Stimulated activated CD8-positive, alpha-beta memory T cell treated with anti-CD3 and anti-CD28 coated beads, Interleukin-12 subunit alpha, Interleukin-12 subunit beta, amount 100 ng/mL, for 24 hours (primary cell): ENCODE results near the gene PLXNC1.

Source experiments
- DNase-seq: peaks from one replicate; pipeline ENCODE4 v3.0.0-alpha.2; 2020; ENCODE audit errors: extremely low read depth

PLXNC1 gene

GRCh38 chr12:94180558-94181296 is 32.4 kb downstream of the PLXNC1 start:
- DNase-seq = no peak

GRCh38 chr12:94182986-94183707 is 34.8 kb downstream of the PLXNC1 start:
- DNase-seq = no peak

- DNase-seq = no peak
Observed at GRCh38 chr12:94183708-94184379, 35.5 kb downstream of the PLXNC1 start.

GRCh38 chr12:94184995-94185719 is 36.8 kb downstream of the PLXNC1 start:
- DNase-seq = no peak

- no peak for DNase-seq
Observed at GRCh38 chr12:94185801-94186200, 37.4 kb downstream of the PLXNC1 start.

- no peak for DNase-seq
Observed at GRCh38 chr12:94186278-94187241, 38.2 kb downstream of the PLXNC1 start.

- no peak for DNase-seq
Observed at GRCh38 chr12:94187361-94187760, 39.0 kb downstream of the PLXNC1 start.

GRCh38 chr12:94190623-94191022 is 42.2 kb downstream of the PLXNC1 start:
- no peak for DNase-seq

GRCh38 chr12:94191023-94191422 is 42.6 kb downstream of the PLXNC1 start:
- no peak for DNase-seq

- no peak for DNase-seq
Observed at GRCh38 chr12:94191811-94192210, 43.4 kb downstream of the PLXNC1 start.

GRCh38 chr12:94192506-94192905 is 44.1 kb downstream of the PLXNC1 start:
- no peak for DNase-seq

- no peak for DNase-seq
Observed at GRCh38 chr12:94193168-94193567, 44.8 kb downstream of the PLXNC1 start.

- no peak for DNase-seq
Observed at GRCh38 chr12:94195483-94195882, 47.1 kb downstream of the PLXNC1 start.

- DNase-seq = no peak
Observed at GRCh38 chr12:94198469-94198868, 50.1 kb downstream of the PLXNC1 start.

- no peak for DNase-seq
Observed at GRCh38 chr12:94198872-94199271, 50.5 kb downstream of the PLXNC1 start.

- DNase-seq = no peak
Observed at GRCh38 chr12:94200069-94200468, 51.7 kb downstream of the PLXNC1 start.

- DNase-seq = no peak
Observed at GRCh38 chr12:94200695-94201094, 52.3 kb downstream of the PLXNC1 start.

GRCh38 chr12:94202245-94203180 is 54.1 kb downstream of the PLXNC1 start:
- no peak for DNase-seq

GRCh38 chr12:94203181-94203546 is 54.8 kb downstream of the PLXNC1 start:
- DNase-seq = no peak

- no peak for DNase-seq
Observed at GRCh38 chr12:94203796-94204195, 55.4 kb downstream of the PLXNC1 start.
